ENCODE measurements around the gene GRIP2.

Gene GRIP2

DNA sequence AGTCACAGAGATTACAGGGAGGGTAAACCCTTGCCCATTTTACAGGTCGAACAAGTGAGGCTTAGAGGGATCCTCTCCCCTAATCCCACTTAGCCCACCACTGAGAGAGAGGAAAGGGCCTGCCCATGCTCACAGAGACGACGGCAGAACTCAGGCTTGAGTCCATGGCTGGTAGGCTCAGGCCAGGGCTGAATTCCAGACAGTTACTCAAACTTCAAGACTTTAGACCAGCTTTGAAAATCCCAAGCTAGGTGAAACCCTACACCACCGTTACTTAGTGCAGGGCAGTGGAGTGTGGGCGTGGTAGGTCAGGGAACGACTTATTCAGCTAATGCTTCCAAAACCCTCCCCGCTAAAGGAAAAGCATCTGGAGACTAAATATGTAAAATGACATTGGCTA lies 16.4 kb downstream of the GRIP2 start:
- H3K4me3 ChIP-seq (ENCODE audit: low read depth, low read length) = no peak overlapping the region
- in situ Hi-C loops (cut with HindIII; ENCODE audit: low sequenced_read_pairs) = no loop called here
- no peak for TF ChIP-seq CTCF (IDR thresholded peaks at IDR 0.05; ENCODE audit: low read depth, low read length, missing control alignments)
- DNase-seq (ENCODE audit: low read depth) = no peak

DNA sequence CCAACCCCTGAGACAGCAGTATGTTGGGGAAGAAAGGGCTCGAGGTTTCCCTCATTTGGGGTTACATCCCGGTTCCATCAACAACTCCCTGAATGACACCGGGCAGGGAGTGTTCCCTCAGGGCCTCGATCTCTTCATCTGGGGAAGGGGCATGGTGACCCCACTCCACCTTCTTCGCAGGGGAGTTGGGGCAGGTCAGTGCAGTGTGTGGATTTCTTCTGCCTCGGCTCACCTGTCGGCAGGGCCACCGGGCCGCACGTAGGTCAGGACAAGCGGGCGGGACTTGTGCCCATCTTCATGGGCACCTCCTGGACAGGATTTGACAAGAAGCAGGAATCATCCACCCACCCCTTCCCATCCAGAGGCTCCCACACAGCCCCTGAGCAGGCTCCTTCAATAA lies 17.4 kb downstream of the GRIP2 start:
- H3K4me3 ChIP-seq (ENCODE audit: low read depth, low read length) = no peak overlapping the region
- no peak for DNase-seq (ENCODE audit: low read depth)
- in situ Hi-C loops (cut with HindIII; ENCODE audit: low sequenced_read_pairs) = no loop called here
- no peak for TF ChIP-seq CTCF (IDR thresholded peaks at IDR 0.05; ENCODE audit: low read depth, low read length, missing control alignments)

GRCh38 chr3:14522129-14522691 lies 17.9 kb downstream of the GRIP2 start:
- no peak for DNase-seq (ENCODE audit: low read depth)
- no peak overlapping the region for H3K4me3 ChIP-seq (ENCODE audit: low read depth, low read length)
- in situ Hi-C loops (cut with HindIII; ENCODE audit: low sequenced_read_pairs) = no loop called here
- no peak for TF ChIP-seq CTCF (IDR thresholded peaks at IDR 0.05; ENCODE audit: low read depth, low read length, missing control alignments)

DNA sequence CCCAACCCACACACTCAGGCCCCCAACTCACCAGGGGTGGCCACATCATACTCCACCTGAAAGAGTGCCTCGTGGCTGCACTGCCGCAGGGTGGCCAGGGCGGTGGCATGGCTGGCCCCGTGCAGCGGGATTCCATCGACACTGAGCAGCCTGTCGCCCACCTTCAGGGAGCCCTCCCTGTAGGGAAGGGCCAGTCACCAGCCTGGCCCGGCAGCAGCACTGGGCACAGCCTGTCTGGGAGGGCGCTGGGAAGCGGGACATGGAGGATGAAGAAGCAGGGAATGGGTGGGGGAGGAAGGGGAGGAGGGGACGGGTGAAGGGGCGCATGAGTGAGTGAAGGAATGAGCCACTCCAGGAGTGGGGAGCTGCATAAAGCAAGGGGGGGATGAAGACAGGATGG lies 18.5 kb downstream of the GRIP2 start:
- DNase-seq (ENCODE audit: low read depth) = no peak
- in situ Hi-C loops (cut with HindIII; ENCODE audit: low sequenced_read_pairs) = no loop called here
- H3K4me3 ChIP-seq (ENCODE audit: low read depth, low read length) = no peak overlapping the region
- no peak for TF ChIP-seq CTCF (IDR thresholded peaks at IDR 0.05; ENCODE audit: low read depth, low read length, missing control alignments)

DNA sequence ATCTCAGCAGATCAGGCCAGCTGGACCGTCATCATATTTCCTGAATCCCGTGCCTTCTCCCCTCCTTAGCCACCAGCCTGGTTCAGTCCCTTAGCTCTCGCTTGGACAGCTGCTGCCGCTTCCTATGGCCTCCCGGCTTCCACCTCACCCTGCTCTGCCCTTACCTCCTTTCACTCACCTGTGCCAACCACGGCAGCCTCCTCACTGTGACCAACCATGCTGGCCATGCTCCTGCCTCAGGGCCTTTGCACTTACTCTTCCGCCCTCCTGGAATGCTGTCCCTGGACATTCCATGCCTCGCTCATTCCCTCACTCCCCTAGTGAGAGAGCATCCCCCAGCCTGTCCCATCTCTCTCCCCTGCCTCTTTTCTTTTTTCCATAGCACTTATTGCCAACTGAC lies 19.2 kb downstream of the GRIP2 start:
- no peak for TF ChIP-seq CTCF (IDR thresholded peaks at IDR 0.05; ENCODE audit: low read depth, low read length, missing control alignments)
- in situ Hi-C loops (cut with HindIII; ENCODE audit: low sequenced_read_pairs) = no loop called here
- DNase-seq (ENCODE audit: low read depth) = no peak
- no peak overlapping the region for H3K4me3 ChIP-seq (ENCODE audit: low read depth, low read length)

DNA sequence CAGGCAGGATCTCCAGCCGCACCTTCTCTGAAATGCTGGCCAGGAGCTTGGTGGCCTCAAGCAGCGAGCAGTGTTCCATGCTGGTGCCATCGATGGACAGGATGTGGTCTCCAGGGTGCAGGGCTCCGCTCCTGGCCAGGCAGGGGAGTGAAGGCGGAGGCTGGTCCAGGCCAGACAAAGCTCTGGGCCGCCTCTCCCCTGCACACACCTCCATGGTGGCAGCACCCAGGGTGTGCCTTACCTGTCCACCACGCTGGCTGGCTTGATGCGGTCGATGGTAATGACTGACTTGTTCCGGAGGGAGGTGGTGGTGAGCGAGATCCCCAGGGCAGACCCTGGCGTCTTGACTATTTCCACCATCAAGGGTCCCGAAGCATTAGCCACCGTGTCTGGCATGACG lies 20.0 kb downstream of the GRIP2 start:
- DNase-seq (ENCODE audit: low read depth) = no peak
- no peak overlapping the region for H3K4me3 ChIP-seq (ENCODE audit: low read depth, low read length)
- in situ Hi-C loops (cut with HindIII; ENCODE audit: low sequenced_read_pairs) = no loop called here
- no peak for TF ChIP-seq CTCF (IDR thresholded peaks at IDR 0.05; ENCODE audit: low read depth, low read length, missing control alignments)

GRCh38 chr3:14519406-14519805 lies 20.7 kb downstream of the GRIP2 start:
- no peak for TF ChIP-seq CTCF (IDR thresholded peaks at IDR 0.05; ENCODE audit: low read depth, low read length, missing control alignments)
- no peak overlapping the region for H3K4me3 ChIP-seq (ENCODE audit: low read depth, low read length)
- DNase-seq (ENCODE audit: low read depth) = no peak
- in situ Hi-C loops (cut with HindIII; ENCODE audit: low sequenced_read_pairs) = no loop called here

Measured in astrocyte of the cerebellum (primary cell).